Endothelial cell of umbilical vein (primary cell): ENCODE measurements around the gene MECR. TPM values are rescaled to one million over a fixed set of nuclear protein-coding genes. Genes with fewer than 3 reads are reported as not detected.

Experiments used
- BruUV-seq: library from RNA; stranded (reverse); fragments of 400-500 nt; replicated peaks from 2 replicates; lab custom pipeline; 2021; lab: Mats Ljungman, UMichigan
- CTCF ChIA-PET: fragments of 300-600, 350-600 bp; sonication (Branson Sonifier 250); formaldehyde crosslinking; loops from one replicate; lab custom pipeline; 2021; ENCODE audit warnings: antibody characterized with exemption, inconsistent platforms; lab: Charles Lee
- POLR2A ChIA-PET: fragments of 300-600, 350-600 bp; sonication (Branson Sonifier 250); formaldehyde crosslinking; loops from one replicate; lab custom pipeline; 2021; ENCODE audit warnings: antibody characterized with exemption, inconsistent platforms; lab: Charles Lee
- DNase-seq: peaks from one replicate; pipeline ENCODE4 v3.0.0-alpha.2; 2011; ENCODE audit warnings: low read depth, low spot score
- FAIRE-seq: peaks from 2 replicates; lab custom pipeline; 2011; peaks lifted over from hg19 to GRCh38; lab: Jason Lieb, UNC
- H2AFZ ChIP-seq: 2 replicates; pipeline ENCODE4 v1.6.0; 2012; ENCODE audit warnings: low read depth, low read length, control low read depth, inconsistent platforms
- H3K27ac ChIP-seq: 2 replicates; pipeline ENCODE4 v1.5.1; 2011; ENCODE audit warnings: low read depth, mild to moderate bottlenecking, control low read depth, low read length, moderate library complexity; ENCODE audit not compliant: insufficient read depth
- H3K27me3 ChIP-seq, 2 experiments: 2 replicates each; pipeline versions ENCODE4 v1.6.0 to v1.6.1; 2011; ENCODE audit warnings: low read length in 2 of 2, mixed read lengths in 1 of 2; ENCODE audit not compliant: control insufficient read depth in 2 of 2, insufficient read depth in 2 of 2
- H3K36me3 ChIP-seq, 2 experiments: 2 replicates in 1 of 2; 3 replicates in 1 of 2; pipeline ENCODE4 v1.5.1; 2011; ENCODE audit warnings: low read length in 2 of 2, mild to moderate bottlenecking in 1 of 2, moderate library complexity in 1 of 2; ENCODE audit not compliant: control insufficient read depth in 2 of 2, insufficient read depth in 2 of 2; ENCODE audit errors: extremely low read depth in 1 of 2
- H3K4me1 ChIP-seq: 3 replicates; pipeline ENCODE4 v1.5.1; 2011; ENCODE audit warnings: mild to moderate bottlenecking, low read length; ENCODE audit not compliant: control insufficient read depth, insufficient read depth; ENCODE audit errors: extremely low read depth
- H3K4me2 ChIP-seq: 2 replicates; pipeline ENCODE4 v1.6.1; 2011; ENCODE audit warnings: low read length, control low read depth, mixed read lengths; ENCODE audit not compliant: insufficient read depth
- H3K4me3 ChIP-seq, 3 experiments: fragments of 200-600 bp in 1 of 3; sonication (generic), shearing (Covaris generic) in 1 of 3; replicated peaks in 1 of 3; 2 replicates each; pipeline ENCODE4 v1.5.1; 2011 to 2016; ENCODE audit warnings: control low read depth in 3 of 3, low read length in 3 of 3, mild to moderate bottlenecking in 2 of 3, inconsistent platforms in 1 of 3, low read depth in 1 of 3, moderate library complexity in 1 of 3; ENCODE audit not compliant: insufficient read depth in 1 of 3
- H3K79me2 ChIP-seq: 2 replicates; pipeline ENCODE4 v1.6.0; 2012; ENCODE audit warnings: low read length, inconsistent platforms; ENCODE audit not compliant: control insufficient read depth, insufficient read depth
- H3K9ac ChIP-seq: replicated peaks from 2 replicates; pipeline ENCODE3; 2011; ENCODE audit warnings: low read length, control low read depth; ENCODE audit not compliant: insufficient read depth; ENCODE audit errors: extremely low read depth
- H3K9me1 ChIP-seq: replicated peaks from 3 replicates; pipeline ENCODE4 v1.6.0; 2011; ENCODE audit warnings: mild to moderate bottlenecking, low read length; ENCODE audit not compliant: control insufficient read depth, insufficient read depth; ENCODE audit errors: extremely low read depth
- H3K9me3 ChIP-seq: replicated peaks from 2 replicates; pipeline ENCODE4 v1.5.1; 2012; ENCODE audit warnings: low read length, inconsistent platforms; ENCODE audit not compliant: control insufficient read depth, insufficient read depth
- H4K20me1 ChIP-seq: replicated peaks from 2 replicates; pipeline ENCODE3; 2011; ENCODE audit warnings: mild to moderate bottlenecking, low read length; ENCODE audit not compliant: control insufficient read depth, insufficient read depth; ENCODE audit errors: extremely low read depth
- CTCF ChIP-seq, 2 donors: IDR thresholded peaks; 1 replicate in 1 of 2; 2 replicates in 1 of 2; pipeline ENCODE4 v1.5.1; 2011; ENCODE audit warnings: low read length in 2 of 2, mild to moderate bottlenecking in 2 of 2, moderate library complexity in 2 of 2, control low read depth in 1 of 2, inconsistent platforms in 1 of 2, low read depth in 1 of 2; ENCODE audit not compliant: insufficient read depth in 1 of 2; ENCODE audit errors: extremely low read depth in 1 of 2
- EZH2 ChIP-seq: IDR thresholded peaks from 2 replicates; pipeline ENCODE4 v1.6.1; 2012; ENCODE audit warnings: borderline replicate concordance, low read depth, mild to moderate bottlenecking, moderate library complexity, low read length, inconsistent platforms; ENCODE audit not compliant: severe bottlenecking
- FOS ChIP-seq: IDR thresholded peaks from 2 replicates; pipeline ENCODE4 v1.6.1; 2011; ENCODE audit warnings: mild to moderate bottlenecking, low read length, moderate library complexity, borderline replicate concordance; ENCODE audit not compliant: insufficient read depth
- GATA2 ChIP-seq: IDR thresholded peaks from 2 replicates; pipeline ENCODE4 v1.7.0; 2011; ENCODE audit warnings: low read depth, mild to moderate bottlenecking, moderate library complexity, mixed read lengths, low read length; ENCODE audit not compliant: insufficient read length, insufficient read depth
- JUN ChIP-seq: IDR thresholded peaks from 2 replicates; pipeline ENCODE4 v1.6.1; 2011; ENCODE audit warnings: borderline replicate concordance, low read depth; ENCODE audit not compliant: insufficient read length, insufficient read depth
- MAX ChIP-seq: IDR thresholded peaks from 2 replicates; pipeline ENCODE4 v1.6.1; 2011; ENCODE audit not compliant: insufficient read depth, insufficient read length
- MYC ChIP-seq: IDR thresholded peaks from one replicate; pipeline ENCODE4 v1.6.1; 2011; ENCODE audit warnings: mild to moderate bottlenecking, low read depth, low read length
- POLR2A ChIP-seq: IDR thresholded peaks from 2 replicates; pipeline ENCODE4 v1.6.1; 2012; ENCODE audit warnings: low read depth, mild to moderate bottlenecking, control low read depth, low read length
- POLR2AphosphoS5 ChIP-seq: IDR thresholded peaks from 2 replicates; pipeline ENCODE4 v1.6.1; 2012; ENCODE audit warnings: low read depth, mild to moderate bottlenecking, control low read depth, low read length, moderate library complexity; ENCODE audit not compliant: insufficient read depth
- dilution Hi-C: fragments of 300-500 bp; cut with MboI; formaldehyde crosslinking; loops from one replicate; pipeline ENCODE4 v1.15.0; 2019; ENCODE audit warnings: low sequenced_read_pairs; ENCODE audit not compliant: extremely low pct_ligation_motif_present
- intact Hi-C: fragments of 100-400 bp; cut with micrococcal nuclease; formaldehyde crosslinking; loops from one replicate; pipeline ENCODE4 v1.10.0; 2022
- polyA plus RNA-seq, 4 experiments: library from polyadenylated mRNA; depleted of rRNA in 3 of 4; stranded (reverse) in 3 of 4; unstranded in 1 of 4; fragments of >200 nt; gene quantifications; 2 replicates each; pipeline versions ENCODE4 v1.2.1 to v1.2.3, GENCODE V29; 2011 to 2012; ENCODE audit warnings: missing spikeins in 1 of 4
- total RNA-seq: library from RNA; stranded (reverse); gene quantifications from 2 replicates; pipeline ENCODE4 v1.2.3, GENCODE V29; 2021

The MECR gene
- total and polyA plus RNA-seq, 2 donors (not counting 3 experiments of a cell fraction or from before 2014, with no cell fraction given) = 24.6 to 30.1 TPM

- ChIA-PET POLR2A (no interaction called here), CTCF (no interaction called here)
- no peak overlapping the region for H3K9ac ChIP-seq
- intact Hi-C loops (no loop called here), dilution Hi-C loops (no loop called here)
- no peak overlapping the region for H3K4me2 ChIP-seq
- no peak for DNase-seq
- no peak for FAIRE-seq
- no peak for TF ChIP-seq JUN
- TF ChIP-seq MYC = no peak
- no peak for TF ChIP-seq FOS
- no peak for TF ChIP-seq MAX
- no peak for TF ChIP-seq POLR2AphosphoS5
- no peak for TF ChIP-seq POLR2A
- TF ChIP-seq GATA2 = no peak
- TF ChIP-seq CTCF (IDR thresholded peaks at IDR 0.05; ENCODE audit: extremely low read depth in 1 of 2, insufficient read depth in 1 of 2, low read depth in 1 of 2, low read length in 2 of 2) = no peak
- no peak for TF ChIP-seq EZH2
- H2AFZ ChIP-seq = no peak overlapping the region
- H3K9me1 ChIP-seq = no peaks in the 10 kb centered on the region
- H3K27me3 ChIP-seq = no peaks in the 10 kb centered on the region
- H3K4me1 ChIP-seq = no peaks in the 10 kb centered on the region
- peaks cover 4% of the 10 kb centered on the region for H3K79me2 ChIP-seq
- no peaks in the 10 kb centered on the region for H4K20me1 ChIP-seq
- no peaks in the 10 kb centered on the region for H3K9me3 ChIP-seq
- no peak overlapping the region for H3K27ac ChIP-seq
- no TSS peak for BruUV-seq
- H3K4me3 ChIP-seq = no peak overlapping the region
- no peaks in the 10 kb centered on the region for H3K36me3 ChIP-seq
Measured at GRCh38 chr1:29224356-29224837, 6.3 kb downstream of the MECR start.
